ENCODE data around the gene TERB2. TPM values are rescaled to one million over a fixed set of nuclear protein-coding genes. Genes with fewer than 3 reads are reported as not detected.

Gene TERB2, protein sequence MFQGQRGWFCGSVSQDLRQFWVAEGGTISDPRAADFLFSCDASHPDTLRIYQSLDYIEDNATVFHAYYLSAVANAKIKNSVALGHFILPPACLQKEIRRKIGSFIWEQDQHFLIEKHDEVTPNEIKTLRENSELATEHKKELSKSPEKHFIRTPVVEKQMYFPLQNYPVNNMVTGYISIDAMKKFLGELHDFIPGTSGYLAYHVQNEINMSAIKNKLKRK
- total RNA-seq, result not detected in 2 replicates

DNA sequence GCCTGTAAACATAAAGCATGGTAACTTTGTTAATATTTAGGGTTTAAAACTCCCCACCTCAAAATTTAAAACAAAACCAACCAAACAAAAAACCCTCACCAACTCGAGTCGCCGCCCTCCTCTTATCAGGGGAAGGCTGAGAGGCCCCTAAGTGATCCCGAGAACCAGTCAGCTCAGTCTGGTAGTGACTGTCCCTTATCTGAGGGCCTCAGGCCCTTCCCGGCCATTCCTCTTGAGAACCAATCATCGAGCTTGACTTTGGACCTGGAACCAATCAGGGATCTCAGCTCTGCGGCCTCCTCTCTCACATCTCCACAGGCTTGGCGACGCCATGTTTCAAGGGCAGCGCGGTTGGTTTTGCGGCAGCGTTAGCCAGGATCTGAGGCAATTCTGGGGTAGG, at the start of gene TERB2:
TSS of gene TERB2 (plus strand) at position 300 of the 400 bp plus-strand sequence. CDS start at position 332, 32 bp downstream.

DNA sequence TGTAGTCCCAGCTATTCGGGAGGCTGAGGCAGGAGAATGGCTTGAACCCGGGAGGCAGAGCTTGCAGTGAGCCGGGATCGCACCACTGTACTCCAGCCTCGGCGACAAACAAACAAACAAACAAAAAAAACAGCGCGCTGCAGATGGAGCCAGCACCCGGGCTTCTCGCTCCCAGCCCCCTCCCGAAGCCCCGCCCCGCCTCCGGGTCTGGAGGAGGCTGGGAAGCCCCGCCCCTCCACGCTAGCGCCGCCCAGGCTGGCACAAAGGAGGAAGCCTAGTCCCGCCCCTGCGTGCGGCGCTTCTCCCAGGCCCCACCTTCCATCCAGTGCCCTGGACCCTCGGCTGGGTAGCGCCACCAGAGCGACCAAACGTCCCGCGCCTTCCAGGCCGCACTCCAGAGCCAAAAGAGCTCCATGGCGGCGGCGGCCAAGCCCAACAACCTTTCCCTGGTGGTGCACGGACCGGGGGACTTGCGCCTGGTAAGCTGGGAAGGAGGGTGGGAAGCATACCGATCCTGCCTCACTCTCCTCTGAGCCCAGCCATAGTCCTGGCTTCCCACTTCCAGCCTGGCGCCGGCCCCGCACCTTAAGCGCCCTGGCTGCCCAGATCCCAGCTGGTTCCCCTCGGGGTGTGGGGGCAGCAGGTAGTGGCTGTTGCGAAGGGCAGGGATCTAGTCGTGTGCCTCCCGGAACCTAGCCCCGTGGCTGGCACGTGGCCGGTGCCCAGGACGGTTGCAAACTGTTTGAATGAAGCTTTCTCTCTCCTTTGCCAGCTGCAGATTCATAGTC, 66.6 kb downstream of the TERB2 start, which contains the start of gene SORD:
TSS of gene SORD (plus strand) at position 325 of the 788 bp plus-strand sequence. CDS start at position 414, 89 bp downstream.

Other genes starting within 250 kb of the TERB2 start
- gene PATL2, start 245.4 kb upstream of the TERB2 start, total RNA-seq, result 0.13 TPM in 1 of 2 replicates, not detected in the other
- gene B2M, start 245.2 kb upstream of the TERB2 start, total RNA-seq, result 684 and 1,495 TPM in 2 replicates
- gene TRIM69, start 220.2 kb upstream of the TERB2 start, total RNA-seq, result 7.4 and 7.8 TPM in 2 replicates
- 19.3 and 28.4 TPM in 2 replicates for gene SORD, start 66.5 kb downstream of the TERB2 start, total RNA-seq
- not detected in 2 replicates for gene DUOX2, start 157.5 kb downstream of the TERB2 start, total RNA-seq
- gene DUOXA2, start 157.6 kb downstream of the TERB2 start, total RNA-seq, result not detected in 2 replicates
- not detected in 2 replicates for gene DUOXA1, start 173.2 kb downstream of the TERB2 start, total RNA-seq
- gene DUOX1, start 173.3 kb downstream of the TERB2 start, total RNA-seq, result 0.51 TPM in 1 of 2 replicates, not detected in the other
- 3.3 and 7.1 TPM in 2 replicates for gene SHF, start 231.3 kb downstream of the TERB2 start, total RNA-seq

Data from mesangial cell (primary cell).